HG02943 (cell line): Measurements from ENCODE around the gene EEPD1.
"Not testable (repeated sequence)": the region's sequence is repeated elsewhere in the genome, so short reads cannot be mapped to it uniquely, and the experiment has no call there.

ENCODE experiments used
- ATAC-seq: cut with Tn5 transposase; IDR thresholded peaks from one replicate; pipeline ENCODE4 v1.9.1; 2021; ENCODE audit warnings: mild to moderate bottlenecking, low read depth, moderate library complexity; ENCODE audit not compliant: unreplicated experiment

The EEPD1 gene

GRCh38 chr7:36245684-36246299 lies 92.7 kb downstream of the EEPD1 start:
- no peak for ATAC-seq

GRCh38 chr7:36249091-36249490 lies 96.0 kb downstream of the EEPD1 start:
- no peak for ATAC-seq

- ATAC-seq: no peak
Measured at GRCh38 chr7:36253699-36254098, 100.6 kb downstream of the EEPD1 start.

GRCh38 chr7:36258510-36259259 lies 105.6 kb downstream of the EEPD1 start:
- ATAC-seq: not testable (repeated sequence)

- ATAC-seq: no peak
Measured at GRCh38 chr7:36260481-36260880, 107.4 kb downstream of the EEPD1 start.

GRCh38 chr7:36261019-36261754 lies 108.1 kb downstream of the EEPD1 start:
- no peak for ATAC-seq

- ATAC-seq: no peak
Measured at GRCh38 chr7:36262309-36263094, 109.4 kb downstream of the EEPD1 start.

GRCh38 chr7:36263095-36263484 lies 110.0 kb downstream of the EEPD1 start:
- ATAC-seq: no peak

GRCh38 chr7:36264123-36264801 lies 111.2 kb downstream of the EEPD1 start:
- no peak for ATAC-seq

GRCh38 chr7:36264913-36265516 lies 112.0 kb downstream of the EEPD1 start:
- ATAC-seq: no peak

GRCh38 chr7:36265680-36266079 lies 112.6 kb downstream of the EEPD1 start:
- ATAC-seq: no peak

- ATAC-seq: no peak
Measured at GRCh38 chr7:36266190-36266589, 113.1 kb downstream of the EEPD1 start.

GRCh38 chr7:36266683-36267082 lies 113.6 kb downstream of the EEPD1 start:
- ATAC-seq: no peak

GRCh38 chr7:36272211-36272566 lies 119.1 kb downstream of the EEPD1 start:
- no peak for ATAC-seq

- no peak for ATAC-seq
Measured at GRCh38 chr7:36272567-36273269, 119.7 kb downstream of the EEPD1 start.

GRCh38 chr7:36273836-36274235 lies 120.8 kb downstream of the EEPD1 start:
- no peak for ATAC-seq

- ATAC-seq: no peak
Measured at GRCh38 chr7:36275735-36276284, 122.8 kb downstream of the EEPD1 start.

GRCh38 chr7:36276428-36277248 lies 123.6 kb downstream of the EEPD1 start:
- no peak for ATAC-seq
